Measurements from ENCODE around the gene ZNF280D. TPM values are rescaled to one million over a fixed set of nuclear protein-coding genes. Genes with fewer than 3 reads are reported as not detected.

ZNF280D gene
- polyA plus RNA-seq, 2 donors, result 7.1 to 13.2 TPM

DNA sequence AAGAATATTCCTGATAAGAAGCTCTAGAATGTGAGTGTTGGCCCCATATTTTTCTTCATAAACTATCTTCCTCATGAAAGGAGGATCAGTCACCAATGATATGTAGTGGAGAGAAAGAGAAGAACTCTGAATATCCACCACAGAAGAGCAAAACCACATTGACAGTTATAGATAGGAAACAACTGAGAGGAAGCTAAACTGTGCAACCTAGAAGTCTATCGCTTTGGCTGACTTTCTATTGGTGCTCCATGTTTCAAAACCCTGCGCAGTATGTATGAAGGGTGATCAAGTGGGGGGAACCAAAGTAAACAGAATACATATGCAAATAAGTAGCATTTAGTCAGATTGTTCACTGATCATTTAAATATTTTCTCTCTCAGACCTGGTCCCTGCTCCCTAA is 41.0 kb upstream of the ZNF280D start:
- peaks cover 0 to 2% of the 10 kb centered on the region in 2 donors for H3K4me1 ChIP-seq (ENCODE audit: control insufficient read depth in 2 of 2, insufficient read depth in 2 of 2, low read length in 1 of 2)
- no peaks in the 10 kb centered on the region for H3K27me3 ChIP-seq (ENCODE audit: control insufficient read depth in 1 of 2, insufficient read depth in 2 of 2, low read length in 2 of 2)
- H3K9me3 ChIP-seq (ENCODE audit: control insufficient read depth in 2 of 2, insufficient read depth in 1 of 2, low read depth in 1 of 2, low read length in 1 of 2), result no peaks in the 10 kb centered on the region
- no peaks in the 10 kb centered on the region for H3K36me3 ChIP-seq (ENCODE audit: control insufficient read depth in 2 of 2, insufficient read depth in 2 of 2, low read length in 1 of 2)
- no peak overlapping the region for H3K4me3 ChIP-seq (ENCODE audit: low read depth in 1 of 2, low read length in 2 of 2)
- 80 to 90% methylated on average over 2 of the region's 2 CpGs for WGBS, 2 donors
- no peak overlapping the region for H3K27ac ChIP-seq (ENCODE audit: low read depth in 2 of 2, low read length in 1 of 2)

GRCh38 chr15:56772868-56773639 is 39.7 kb upstream of the ZNF280D start:
- Histone ChIP-seq H3K27ac (ENCODE audit: low read depth in 2 of 2, low read length in 1 of 2) (peak overlapping the region; percentile 31 to 34), H3K9me3 (ENCODE audit: control insufficient read depth in 2 of 2, insufficient read depth in 1 of 2, low read depth in 1 of 2, low read length in 1 of 2) (no peaks in the 10 kb centered on the region), H3K27me3 (ENCODE audit: control insufficient read depth in 1 of 2, insufficient read depth in 2 of 2, low read length in 2 of 2) (no peaks in the 10 kb centered on the region), H3K4me3 (ENCODE audit: low read depth in 1 of 2, low read length in 2 of 2) (no peak overlapping the region), H3K36me3 (ENCODE audit: control insufficient read depth in 2 of 2, insufficient read depth in 2 of 2, low read length in 1 of 2) (no peaks in the 10 kb centered on the region), H3K4me1 (ENCODE audit: control insufficient read depth in 2 of 2, insufficient read depth in 2 of 2, low read length in 1 of 2) (peaks cover 0 to 2% of the 10 kb centered on the region in 2 donors)
- WGBS, 2 donors, result 60 to 66% methylated on average over 6 of the region's 6 CpGs

DNA sequence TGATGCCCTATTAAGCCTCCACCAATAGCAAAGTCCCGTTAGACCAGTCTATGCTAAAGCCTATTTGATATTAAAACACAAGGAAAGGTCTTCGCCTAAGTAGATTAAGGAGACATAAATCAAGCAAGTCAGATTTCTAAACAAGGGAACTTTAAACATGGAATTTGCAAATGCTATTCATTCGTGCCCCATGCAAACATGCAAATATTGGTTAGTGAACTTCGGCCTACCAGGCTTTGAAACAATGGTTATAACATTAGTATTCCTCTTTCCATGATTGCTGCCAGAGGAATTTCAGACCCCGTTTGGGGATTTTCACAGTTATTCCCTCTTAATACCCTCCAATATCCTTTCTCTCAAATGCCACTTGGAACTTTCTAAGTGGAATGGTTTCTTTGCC is 36.9 kb upstream of the ZNF280D start:
- Histone ChIP-seq H3K27ac (ENCODE audit: low read depth in 2 of 2, low read length in 1 of 2) (no peak overlapping the region), H3K4me3 (ENCODE audit: low read depth in 1 of 2, low read length in 2 of 2) (no peak overlapping the region), H3K4me1 (ENCODE audit: control insufficient read depth in 2 of 2, insufficient read depth in 2 of 2, low read length in 1 of 2) (no peaks in the 10 kb centered on the region), H3K36me3 (ENCODE audit: control insufficient read depth in 2 of 2, insufficient read depth in 2 of 2, low read length in 1 of 2) (no peaks in the 10 kb centered on the region), H3K9me3 (ENCODE audit: control insufficient read depth in 2 of 2, insufficient read depth in 1 of 2, low read depth in 1 of 2, low read length in 1 of 2) (no peaks in the 10 kb centered on the region), H3K27me3 (ENCODE audit: control insufficient read depth in 1 of 2, insufficient read depth in 2 of 2, low read length in 2 of 2) (no peaks in the 10 kb centered on the region)
- WGBS, 2 donors, result 69 to 78% methylated on average over 5 of the region's 5 CpGs

- no peaks in the 10 kb centered on the region for H3K9me3 ChIP-seq (ENCODE audit: control insufficient read depth in 2 of 2, insufficient read depth in 1 of 2, low read depth in 1 of 2, low read length in 1 of 2)
- no peaks in the 10 kb centered on the region for H3K27me3 ChIP-seq (ENCODE audit: control insufficient read depth in 1 of 2, insufficient read depth in 2 of 2, low read length in 2 of 2)
- no peak overlapping the region for H3K27ac ChIP-seq (ENCODE audit: low read depth in 2 of 2, low read length in 1 of 2)
- H3K4me1 ChIP-seq (ENCODE audit: control insufficient read depth in 2 of 2, insufficient read depth in 2 of 2, low read length in 1 of 2), result no peaks in the 10 kb centered on the region
- H3K36me3 ChIP-seq (ENCODE audit: control insufficient read depth in 2 of 2, insufficient read depth in 2 of 2, low read length in 1 of 2), result no peaks in the 10 kb centered on the region
- WGBS, 2 donors, result 72 to 82% methylated on average over 1 of the region's 1 CpG
- no peak overlapping the region for H3K4me3 ChIP-seq (ENCODE audit: low read depth in 1 of 2, low read length in 2 of 2)
Measured at GRCh38 chr15:56767315-56767714, 34.0 kb upstream of the ZNF280D start.

GRCh38 chr15:56765251-56765650 is 31.9 kb upstream of the ZNF280D start:
- Histone ChIP-seq H3K9me3 (ENCODE audit: control insufficient read depth in 2 of 2, insufficient read depth in 1 of 2, low read depth in 1 of 2, low read length in 1 of 2) (no peaks in the 10 kb centered on the region), H3K27ac (ENCODE audit: low read depth in 2 of 2, low read length in 1 of 2) (no peak overlapping the region), H3K4me3 (ENCODE audit: low read depth in 1 of 2, low read length in 2 of 2) (no peak overlapping the region), H3K27me3 (ENCODE audit: control insufficient read depth in 1 of 2, insufficient read depth in 2 of 2, low read length in 2 of 2) (no peaks in the 10 kb centered on the region), H3K36me3 (ENCODE audit: control insufficient read depth in 2 of 2, insufficient read depth in 2 of 2, low read length in 1 of 2) (no peaks in the 10 kb centered on the region), H3K4me1 (ENCODE audit: control insufficient read depth in 2 of 2, insufficient read depth in 2 of 2, low read length in 1 of 2) (no peaks in the 10 kb centered on the region)

- WGBS, 2 donors, result 29 to 46% methylated on average over 1 of the region's 1 CpG
- H3K27ac ChIP-seq (ENCODE audit: low read depth in 2 of 2, low read length in 1 of 2), result no peak overlapping the region
- H3K9me3 ChIP-seq (ENCODE audit: control insufficient read depth in 2 of 2, insufficient read depth in 1 of 2, low read depth in 1 of 2, low read length in 1 of 2), result no peaks in the 10 kb centered on the region
- H3K27me3 ChIP-seq (ENCODE audit: control insufficient read depth in 1 of 2, insufficient read depth in 2 of 2, low read length in 2 of 2), result no peaks in the 10 kb centered on the region
- no peak overlapping the region for H3K4me3 ChIP-seq (ENCODE audit: low read depth in 1 of 2, low read length in 2 of 2)
- no peaks in the 10 kb centered on the region for H3K4me1 ChIP-seq (ENCODE audit: control insufficient read depth in 2 of 2, insufficient read depth in 2 of 2, low read length in 1 of 2)
- no peaks in the 10 kb centered on the region for H3K36me3 ChIP-seq (ENCODE audit: control insufficient read depth in 2 of 2, insufficient read depth in 2 of 2, low read length in 1 of 2)
Measured at GRCh38 chr15:56763141-56763895, 30.0 kb upstream of the ZNF280D start.

- no peaks in the 10 kb centered on the region for H3K27me3 ChIP-seq (ENCODE audit: control insufficient read depth in 1 of 2, insufficient read depth in 2 of 2, low read length in 2 of 2)
- no peaks in the 10 kb centered on the region for H3K4me1 ChIP-seq (ENCODE audit: control insufficient read depth in 2 of 2, insufficient read depth in 2 of 2, low read length in 1 of 2)
Measured at GRCh38 chr15:56760186-56760585, 26.9 kb upstream of the ZNF280D start.

GRCh38 chr15:56759450-56759845 is 26.1 kb upstream of the ZNF280D start:
- Histone ChIP-seq H3K27me3 (ENCODE audit: control insufficient read depth in 1 of 2, insufficient read depth in 2 of 2, low read length in 2 of 2) (no peaks in the 10 kb centered on the region), H3K9me3 (ENCODE audit: control insufficient read depth in 2 of 2, insufficient read depth in 1 of 2, low read depth in 1 of 2, low read length in 1 of 2) (no peaks in the 10 kb centered on the region), H3K4me1 (ENCODE audit: control insufficient read depth in 2 of 2, insufficient read depth in 2 of 2, low read length in 1 of 2) (no peaks in the 10 kb centered on the region), H3K4me3 (ENCODE audit: low read depth in 1 of 2, low read length in 2 of 2) (no peak overlapping the region), H3K27ac (ENCODE audit: low read depth in 2 of 2, low read length in 1 of 2) (no peak overlapping the region), H3K36me3 (ENCODE audit: control insufficient read depth in 2 of 2, insufficient read depth in 2 of 2, low read length in 1 of 2) (no peaks in the 10 kb centered on the region)
- WGBS, 2 donors, result 57 to 80% methylated on average over 5 of the region's 5 CpGs

More at GRCh38 chr15:56760186-56760585, 26.9 kb upstream of the ZNF280D start:
- H3K4me3 ChIP-seq (ENCODE audit: low read depth in 1 of 2, low read length in 2 of 2), result no peak overlapping the region
- H3K9me3 ChIP-seq (ENCODE audit: control insufficient read depth in 2 of 2, insufficient read depth in 1 of 2, low read depth in 1 of 2, low read length in 1 of 2), result no peaks in the 10 kb centered on the region
- H3K27ac ChIP-seq (ENCODE audit: low read depth in 2 of 2, low read length in 1 of 2), result no peak overlapping the region
- no peaks in the 10 kb centered on the region for H3K36me3 ChIP-seq (ENCODE audit: control insufficient read depth in 2 of 2, insufficient read depth in 2 of 2, low read length in 1 of 2)

DNA sequence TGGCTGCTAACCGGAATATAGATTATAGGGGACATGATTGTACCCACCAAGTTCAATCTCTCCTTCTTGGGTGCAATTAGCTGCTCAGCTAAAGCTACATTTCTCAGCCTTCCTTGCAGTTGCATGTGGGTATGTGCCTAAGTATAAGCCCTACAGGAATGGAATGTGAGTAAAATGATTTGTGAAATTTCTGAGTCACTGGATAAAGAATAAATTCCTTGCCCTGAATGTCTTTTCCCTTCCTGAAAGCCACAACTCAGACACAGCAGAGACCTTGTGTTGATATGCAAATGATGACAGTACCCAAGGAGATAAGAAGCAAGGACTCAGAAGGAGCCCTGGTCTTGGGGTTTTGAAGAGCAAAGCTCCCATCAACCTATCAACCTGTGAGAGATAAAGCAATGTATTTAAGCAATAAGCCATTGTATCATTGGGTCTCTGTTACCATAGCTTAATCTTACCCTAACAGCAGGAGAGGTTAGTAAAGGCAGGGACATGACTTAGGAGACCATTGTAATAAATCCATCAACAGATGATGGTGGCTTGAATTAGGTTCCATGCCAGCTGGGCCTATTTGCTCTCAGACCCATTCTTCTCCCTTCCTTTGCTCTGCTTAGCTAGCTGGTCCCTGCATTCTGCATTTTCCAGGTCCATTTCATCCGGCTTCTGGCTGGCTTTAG is 25.6 kb upstream of the ZNF280D start:
- Histone ChIP-seq H3K4me3 (ENCODE audit: low read depth in 1 of 2, low read length in 2 of 2) (no peak overlapping the region), H3K27me3 (ENCODE audit: control insufficient read depth in 1 of 2, insufficient read depth in 2 of 2, low read length in 2 of 2) (no peaks in the 10 kb centered on the region), H3K4me1 (ENCODE audit: control insufficient read depth in 2 of 2, insufficient read depth in 2 of 2, low read length in 1 of 2) (no peaks in the 10 kb centered on the region), H3K27ac (ENCODE audit: low read depth in 2 of 2, low read length in 1 of 2) (no peak overlapping the region), H3K36me3 (ENCODE audit: control insufficient read depth in 2 of 2, insufficient read depth in 2 of 2, low read length in 1 of 2) (no peaks in the 10 kb centered on the region), H3K9me3 (ENCODE audit: control insufficient read depth in 2 of 2, insufficient read depth in 1 of 2, low read depth in 1 of 2, low read length in 1 of 2) (no peaks in the 10 kb centered on the region)
- 91 to 93% methylated on average over 2 of the region's 2 CpGs for WGBS, 2 donors

Measured in esophagus (tissue), 2 donors.